GM19438 (cell line): ENCODE data around the gene CHD2.
"Not testable (repeated sequence)": the region's sequence is repeated elsewhere in the genome, so short reads cannot be mapped to it uniquely, and the experiment has no call there.

Experiments
- ATAC-seq: cut with Tn5 transposase; IDR thresholded peaks from one replicate; pipeline ENCODE4 v1.9.1; 2021; ENCODE audit warnings: low read depth; ENCODE audit not compliant: unreplicated experiment

Gene CHD2

GRCh38 chr15:92903966-92904721 lies 4.0 kb downstream of the CHD2 start:
- ATAC-seq: peak; percentile 70

GRCh38 chr15:92904722-92905571 lies 4.8 kb downstream of the CHD2 start:
- no peak for ATAC-seq

- no peak for ATAC-seq
Measured at GRCh38 chr15:92906020-92906419, 5.9 kb downstream of the CHD2 start.

- peak; percentile 25 for ATAC-seq
Measured at GRCh38 chr15:92906563-92907081, 6.5 kb downstream of the CHD2 start.

GRCh38 chr15:92907229-92907628 lies 7.1 kb downstream of the CHD2 start:
- no peak for ATAC-seq

GRCh38 chr15:92907896-92908712 lies 8.0 kb downstream of the CHD2 start:
- ATAC-seq: no peak

GRCh38 chr15:92908713-92909057 lies 8.6 kb downstream of the CHD2 start:
- no peak for ATAC-seq

- no peak for ATAC-seq
Measured at GRCh38 chr15:92909136-92909781, 9.1 kb downstream of the CHD2 start.

- no peak for ATAC-seq
Measured at GRCh38 chr15:92910451-92910850, 10.3 kb downstream of the CHD2 start.

- no peak for ATAC-seq
Measured at GRCh38 chr15:92914103-92914499, 14.0 kb downstream of the CHD2 start.

GRCh38 chr15:92914768-92915221 lies 14.7 kb downstream of the CHD2 start:
- ATAC-seq: no peak

GRCh38 chr15:92915766-92916435 lies 15.8 kb downstream of the CHD2 start:
- no peak for ATAC-seq

- ATAC-seq: no peak
Measured at GRCh38 chr15:92917598-92918407, 17.7 kb downstream of the CHD2 start.

GRCh38 chr15:92918881-92919280 lies 18.8 kb downstream of the CHD2 start:
- not testable (repeated sequence) for ATAC-seq

- ATAC-seq: no peak
Measured at GRCh38 chr15:92920595-92921161, 20.6 kb downstream of the CHD2 start.

GRCh38 chr15:92921215-92922131 lies 21.3 kb downstream of the CHD2 start:
- ATAC-seq: no peak

GRCh38 chr15:92922418-92923002 lies 22.4 kb downstream of the CHD2 start:
- no peak for ATAC-seq
